ENCODE data around the gene CACNA2D2. TPM values are rescaled to one million over a fixed set of nuclear protein-coding genes. Genes with fewer than 3 reads are reported as not detected.

Gene CACNA2D2
- total RNA-seq, 1 donor from 2014 or later = 0.21 TPM

DNA sequence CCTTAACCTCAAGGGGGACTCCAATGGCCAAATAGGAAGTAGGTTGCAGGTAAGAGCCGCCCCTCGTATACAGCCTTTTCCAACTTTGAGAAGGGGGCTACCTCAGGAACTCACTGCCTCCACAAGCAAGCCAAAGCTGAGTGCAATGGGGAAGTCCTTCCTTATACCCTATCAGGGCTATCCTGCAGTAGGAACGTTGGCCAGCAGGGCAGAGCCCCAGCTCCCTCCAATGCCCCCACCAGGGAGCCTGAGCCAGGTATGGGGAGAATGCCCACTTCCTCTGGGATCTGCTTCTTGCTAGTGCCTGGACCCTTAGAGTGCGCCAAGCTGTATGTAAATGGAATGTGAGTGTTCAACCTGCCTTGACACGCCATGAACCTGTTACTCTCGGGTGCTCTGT, 16.3 kb downstream of the CACNA2D2 start:
- TF ChIP-seq, protein P1, sequence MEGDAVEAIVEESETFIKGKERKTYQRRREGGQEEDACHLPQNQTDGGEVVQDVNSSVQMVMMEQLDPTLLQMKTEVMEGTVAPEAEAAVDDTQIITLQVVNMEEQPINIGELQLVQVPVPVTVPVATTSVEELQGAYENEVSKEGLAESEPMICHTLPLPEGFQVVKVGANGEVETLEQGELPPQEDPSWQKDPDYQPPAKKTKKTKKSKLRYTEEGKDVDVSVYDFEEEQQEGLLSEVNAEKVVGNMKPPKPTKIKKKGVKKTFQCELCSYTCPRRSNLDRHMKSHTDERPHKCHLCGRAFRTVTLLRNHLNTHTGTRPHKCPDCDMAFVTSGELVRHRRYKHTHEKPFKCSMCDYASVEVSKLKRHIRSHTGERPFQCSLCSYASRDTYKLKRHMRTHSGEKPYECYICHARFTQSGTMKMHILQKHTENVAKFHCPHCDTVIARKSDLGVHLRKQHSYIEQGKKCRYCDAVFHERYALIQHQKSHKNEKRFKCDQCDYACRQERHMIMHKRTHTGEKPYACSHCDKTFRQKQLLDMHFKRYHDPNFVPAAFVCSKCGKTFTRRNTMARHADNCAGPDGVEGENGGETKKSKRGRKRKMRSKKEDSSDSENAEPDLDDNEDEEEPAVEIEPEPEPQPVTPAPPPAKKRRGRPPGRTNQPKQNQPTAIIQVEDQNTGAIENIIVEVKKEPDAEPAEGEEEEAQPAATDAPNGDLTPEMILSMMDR (IDR thresholded peaks at IDR 0.05; ENCODE audit: insufficient read depth, low read length, poor library complexity, severe bottlenecking) = no peak
- Histone ChIP-seq H3K36me3 (ENCODE audit: control insufficient read depth, insufficient read depth, low read length) (no peaks in the 10 kb centered on the region), H3K27me3 (ENCODE audit: control insufficient read depth, insufficient read depth, low read length) (peaks cover 4% of the 10 kb centered on the region), H3K4me3 (ENCODE audit: low read depth, low read length) (no peak overlapping the region)
- DNase-seq (ENCODE audit: low read depth) = no peak

DNA sequence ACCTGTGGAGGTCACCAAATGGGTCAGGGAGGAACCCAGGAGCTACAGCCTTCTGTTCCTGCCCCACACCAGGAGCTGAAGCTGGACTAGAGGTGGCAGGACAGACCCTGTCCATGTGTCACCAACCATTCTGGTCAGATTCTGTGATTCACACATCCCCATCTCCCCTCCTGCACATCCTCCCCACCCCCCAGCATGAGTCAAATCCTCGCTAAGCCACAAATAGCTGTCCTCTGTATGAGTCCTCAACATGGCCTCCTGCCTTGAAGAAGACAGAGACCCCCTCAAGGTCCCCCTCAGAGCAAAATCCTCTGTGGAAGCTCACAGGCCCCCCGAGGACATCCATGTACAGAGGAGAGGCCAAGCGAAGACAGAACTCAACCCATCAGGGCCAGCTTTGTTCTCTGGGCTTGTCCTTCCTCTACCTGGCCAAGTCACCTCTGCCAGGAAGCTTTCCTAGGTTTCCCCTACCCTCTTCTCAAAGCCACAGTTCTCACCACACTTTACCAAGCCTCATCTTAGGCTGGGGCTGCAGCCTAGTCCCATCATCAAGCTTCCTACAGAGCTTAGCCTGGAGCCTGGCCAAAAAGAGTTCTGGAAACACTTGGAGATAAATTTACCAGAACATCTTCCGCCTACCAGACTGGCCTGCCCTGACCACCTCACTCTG, 17.1 kb downstream of the CACNA2D2 start:
- Histone ChIP-seq H3K4me3 (ENCODE audit: low read depth, low read length) (no peak overlapping the region), H3K27me3 (ENCODE audit: control insufficient read depth, insufficient read depth, low read length) (peaks cover 4% of the 10 kb centered on the region), H3K36me3 (ENCODE audit: control insufficient read depth, insufficient read depth, low read length) (no peaks in the 10 kb centered on the region)
- TF ChIP-seq, protein P1 (IDR thresholded peaks at IDR 0.05; ENCODE audit: insufficient read depth, low read length, poor library complexity, severe bottlenecking) = no peak
- DNase-seq (ENCODE audit: low read depth) = peak; percentile 1

DNA sequence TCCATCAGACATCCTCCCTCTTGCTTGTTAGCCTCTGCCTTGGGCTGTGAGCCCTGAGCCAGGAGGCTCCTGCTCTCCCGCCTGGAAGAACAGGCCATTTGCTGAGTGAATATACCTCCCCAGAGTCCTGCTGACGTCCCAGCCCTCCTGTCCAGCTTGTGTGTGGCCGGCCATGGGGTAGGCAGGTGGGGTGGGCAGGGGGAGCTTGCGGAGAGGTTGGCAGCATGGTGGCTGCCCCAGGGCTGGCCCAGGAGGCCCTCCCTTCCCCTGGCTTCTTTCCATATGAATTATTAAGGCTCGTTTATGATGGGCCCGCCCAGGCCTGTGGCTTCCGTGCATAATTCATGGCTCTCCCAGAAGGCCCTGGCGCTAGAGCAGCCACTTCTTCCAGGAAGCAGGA, 18.7 kb downstream of the CACNA2D2 start:
- Histone ChIP-seq H3K4me3 (ENCODE audit: low read depth, low read length) (no peak overlapping the region), H3K27me3 (ENCODE audit: control insufficient read depth, insufficient read depth, low read length) (peaks cover 7% of the 10 kb centered on the region), H3K36me3 (ENCODE audit: control insufficient read depth, insufficient read depth, low read length) (no peaks in the 10 kb centered on the region)
- TF ChIP-seq, protein P1 (IDR thresholded peaks at IDR 0.05; ENCODE audit: insufficient read depth, low read length, poor library complexity, severe bottlenecking) = no peak
- no peak for DNase-seq (ENCODE audit: low read depth)

DNA sequence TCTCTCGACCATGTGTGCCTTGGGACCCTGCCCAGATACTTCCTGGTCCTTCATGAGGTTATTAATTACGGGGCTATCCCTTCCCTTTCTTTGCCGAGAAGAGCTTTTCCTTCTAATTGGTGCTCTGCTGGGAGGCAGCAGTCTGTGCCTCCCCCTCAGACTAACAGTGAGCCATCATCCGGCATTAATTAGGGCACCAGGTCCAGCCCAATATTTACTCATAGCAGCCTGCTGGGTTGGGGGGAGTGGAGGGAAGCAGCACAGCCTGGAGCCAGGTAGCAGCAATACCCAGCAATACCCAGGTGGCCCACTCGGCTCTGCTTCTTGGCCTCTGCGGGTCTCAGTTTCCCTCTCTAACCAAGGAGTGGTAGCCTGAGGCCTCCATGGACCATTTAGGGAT, 20.1 kb downstream of the CACNA2D2 start:
- no peak for DNase-seq (ENCODE audit: low read depth)
- no peaks in the 10 kb centered on the region for H3K36me3 ChIP-seq (ENCODE audit: control insufficient read depth, insufficient read depth, low read length)
- no peak overlapping the region for H3K4me3 ChIP-seq (ENCODE audit: low read depth, low read length)
- H3K27me3 ChIP-seq (ENCODE audit: control insufficient read depth, insufficient read depth, low read length) = peaks cover 11% of the 10 kb centered on the region
- TF ChIP-seq, protein P1 (IDR thresholded peaks at IDR 0.05; ENCODE audit: insufficient read depth, low read length, poor library complexity, severe bottlenecking) = no peak

DNA sequence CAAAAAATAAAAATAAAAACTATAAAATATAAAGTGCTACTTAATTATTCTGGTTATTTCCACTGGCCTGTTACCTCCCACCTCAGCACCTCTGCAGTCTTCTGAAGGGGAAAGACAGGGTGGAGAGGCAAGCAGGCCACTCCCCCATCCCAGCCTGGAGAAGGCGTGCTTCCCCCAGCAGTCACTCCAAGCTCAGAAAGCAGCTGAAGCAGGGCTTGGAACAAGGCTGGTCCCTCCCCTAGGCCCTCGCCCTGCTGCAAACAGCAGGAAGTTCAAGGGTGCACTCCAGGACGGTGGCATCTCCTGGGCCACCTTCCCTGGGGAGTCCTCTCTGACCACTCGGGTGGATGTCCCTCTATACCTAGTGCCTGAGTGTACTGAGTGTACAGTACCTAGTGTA, 21.4 kb downstream of the CACNA2D2 start:
- Histone ChIP-seq H3K27me3 (ENCODE audit: control insufficient read depth, insufficient read depth, low read length) (peaks cover 11% of the 10 kb centered on the region), H3K4me3 (ENCODE audit: low read depth, low read length) (no peak overlapping the region), H3K36me3 (ENCODE audit: control insufficient read depth, insufficient read depth, low read length) (no peaks in the 10 kb centered on the region)
- TF ChIP-seq, protein P1 (IDR thresholded peaks at IDR 0.05; ENCODE audit: insufficient read depth, low read length, poor library complexity, severe bottlenecking) = no peak
- DNase-seq (ENCODE audit: low read depth) = no peak

DNA sequence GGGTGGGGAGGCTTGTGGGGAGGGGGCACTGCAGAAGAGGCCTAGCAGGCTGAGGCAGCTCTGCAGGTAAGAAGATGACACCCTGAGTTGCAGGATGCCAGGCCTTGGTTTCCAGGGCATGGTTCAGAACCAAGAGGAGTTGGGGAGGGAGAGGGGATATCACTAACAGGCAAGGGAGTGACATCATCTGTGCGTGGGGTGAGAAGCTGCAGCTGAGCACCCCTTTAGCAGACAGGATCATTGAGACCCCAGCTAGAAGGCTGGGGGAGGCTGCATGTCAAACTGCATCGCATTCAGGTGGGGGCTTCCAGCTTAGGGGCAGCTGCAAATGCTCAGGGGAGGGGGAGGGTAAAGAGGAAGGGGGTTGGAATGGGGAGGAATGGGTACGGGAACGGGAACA, 23.0 kb downstream of the CACNA2D2 start:
- peaks cover 11% of the 10 kb centered on the region for H3K27me3 ChIP-seq (ENCODE audit: control insufficient read depth, insufficient read depth, low read length)
- DNase-seq (ENCODE audit: low read depth) = no peak
- no peaks in the 10 kb centered on the region for H3K36me3 ChIP-seq (ENCODE audit: control insufficient read depth, insufficient read depth, low read length)
- TF ChIP-seq, protein P1 (IDR thresholded peaks at IDR 0.05; ENCODE audit: insufficient read depth, low read length, poor library complexity, severe bottlenecking) = no peak
- no peak overlapping the region for H3K4me3 ChIP-seq (ENCODE audit: low read depth, low read length)

Measured in kidney epithelial cell (primary cell).